Right cardiac atrium (tissue), 5 donors: ENCODE results near the gene XPR1. TPM values are rescaled to one million over a fixed set of nuclear protein-coding genes. Genes with fewer than 3 reads are reported as not detected.

Experiments used
- ATAC-seq, 2 donors: fragments of 200-7000 bp; cut with Tn5 transposase; one replicate each; pipeline versions ENCODE4 v1.8.0 to v1.9.1; 2020; ENCODE audit warnings: moderate library complexity in 2 of 2, mild to moderate bottlenecking in 1 of 2
- DNase-seq, 3 donors: peaks; one replicate each; pipeline ENCODE4 v3.0.0-alpha.2; 2020
- H3K27ac ChIP-seq: one replicate; pipeline ENCODE4 v1.5.1; 2013; ENCODE audit warnings: mild to moderate bottlenecking, low read length, control low read depth, moderate library complexity
- H3K27me3 ChIP-seq: one replicate; pipeline ENCODE4 v1.6.1; 2013; ENCODE audit not compliant: control insufficient read depth, insufficient read depth
- H3K4me1 ChIP-seq: one replicate; pipeline ENCODE4 v1.6.1; 2013; ENCODE audit warnings: low read length; ENCODE audit not compliant: control insufficient read depth, insufficient read depth
- H3K4me3 ChIP-seq: one replicate; pipeline ENCODE4 v1.5.1; 2013; ENCODE audit warnings: low read length, control low read depth
- H3K9me3 ChIP-seq: one replicate; pipeline ENCODE4 v1.6.1; 2013; ENCODE audit warnings: low read length; ENCODE audit not compliant: control insufficient read depth
- WGBS: extraction: QIAGEN DNeasy Blood & Tissue Kit; methylation state at CpG from one replicate; pipeline ENCODE4 v1.1.7; 2013; 5-methylcytosine and 5-hydroxymethylcytosine counted together
- intact Hi-C, 4 donors: fragments of 100-400 bp; cut with DNase I; formaldehyde crosslinking; loops; one replicate each; pipeline versions ENCODE4 v1.11.0 to v1.14.0; 2022 to 2023
- polyA plus RNA-seq: library from polyadenylated mRNA; stranded (reverse); fragments of 200-250 nt; gene quantifications from one replicate; pipeline ENCODE4 v1.2.3, GENCODE V29; 2013
- total RNA-seq, 4 donors: library from RNA; stranded (reverse); fragmentation: NEBNext Ultra II Directional; extraction: Animal tissue kit (Norgen Biotek cat#: 25700); gene quantifications; one replicate each; pipeline ENCODE4 v1.2.1, GENCODE V29; 2021
- donor health status: healthy with polysubstance abuse.
- donor health status: DM: no; HTN: yes; CAD: no.
- donor health status: DM: no; HTN: no; CAD: no.
- donor health status: DM: no; HTN: yes; CAD: no; lungs with severe emphysema.
- donor health status: DM: yes; HTN: yes; CAD: no.

The XPR1 gene
- total and polyA plus RNA-seq, 5 donors = 10.7 to 33.4 (median 31.4) TPM

DNA sequence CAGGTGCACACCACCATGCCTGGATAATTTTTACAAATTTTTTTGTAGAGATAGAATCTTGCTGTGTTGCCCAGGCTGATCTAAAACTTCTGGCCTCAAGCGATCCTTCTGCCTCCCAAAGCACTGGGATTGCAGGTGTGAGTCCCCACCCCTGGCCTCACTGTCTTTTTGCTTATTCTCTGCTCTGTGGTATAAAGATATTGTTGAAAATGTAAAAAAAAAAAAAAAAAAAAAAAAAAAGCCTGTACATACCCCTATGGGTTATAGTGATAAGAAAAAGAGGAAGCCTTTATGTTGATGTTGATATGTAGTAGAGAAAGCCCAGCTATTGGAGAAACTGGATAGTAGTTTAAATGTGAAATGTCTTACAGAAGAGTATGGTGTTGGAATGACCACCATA lies 125.8 kb downstream of the XPR1 start:
- ATAC-seq (no peak), DNase-seq (no peak)
- WGBS = 96% methylated on average over 1 of the region's 1 CpG
- Histone ChIP-seq H3K27me3 (no peaks in the 10 kb centered on the region), H3K4me1 (no peaks in the 10 kb centered on the region), H3K4me3 (no peak overlapping the region), H3K27ac (no peak overlapping the region), H3K9me3 (no peaks in the 10 kb centered on the region)
- intact Hi-C loops = no loop called here

- H3K27me3 ChIP-seq = no peaks in the 10 kb centered on the region
- WGBS = 66% methylated on average over 5 of the region's 5 CpGs
- ATAC-seq (no peak), DNase-seq (no peak)
- intact Hi-C loops = no loop called here
- no peak overlapping the region for H3K27ac ChIP-seq
- no peaks in the 10 kb centered on the region for H3K9me3 ChIP-seq
- H3K4me3 ChIP-seq = no peak overlapping the region
- no peaks in the 10 kb centered on the region for H3K4me1 ChIP-seq
Measured at GRCh38 chr1:180762796-180763195, 131.0 kb downstream of the XPR1 start.

GRCh38 chr1:180765151-180765550 lies 133.3 kb downstream of the XPR1 start:
- DNase-seq (no peak), ATAC-seq (no peak)
- H3K27me3 ChIP-seq = no peaks in the 10 kb centered on the region
- H3K4me3 ChIP-seq = no peak overlapping the region
- intact Hi-C loops = no loop called here
- H3K27ac ChIP-seq = no peak overlapping the region
- no peaks in the 10 kb centered on the region for H3K4me1 ChIP-seq
- no peaks in the 10 kb centered on the region for H3K9me3 ChIP-seq
- WGBS = 68% methylated on average over 2 of the region's 2 CpGs

DNA sequence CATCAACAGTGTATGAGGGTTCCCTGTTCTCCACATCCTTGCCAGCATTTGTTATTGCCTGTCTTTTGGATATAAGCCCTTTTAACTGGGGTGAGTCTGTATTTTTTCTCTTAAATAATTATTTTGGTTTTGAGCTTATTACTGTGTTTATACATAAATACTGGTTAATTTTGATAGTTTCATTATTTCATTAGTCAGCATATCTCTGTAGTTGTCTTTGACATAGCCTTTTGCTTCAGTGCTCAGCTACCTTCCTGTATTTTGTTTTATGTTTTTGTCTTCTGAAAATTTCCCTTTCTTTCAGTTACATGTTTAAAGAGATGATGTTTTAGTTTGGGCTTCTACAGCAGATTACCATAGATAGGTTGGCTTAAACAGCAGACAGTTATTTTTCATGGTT lies 138.1 kb downstream of the XPR1 start:
- Histone ChIP-seq H3K4me3 (no peak overlapping the region), H3K27ac (no peak overlapping the region), H3K4me1 (no peaks in the 10 kb centered on the region), H3K27me3 (no peaks in the 10 kb centered on the region), H3K9me3 (no peaks in the 10 kb centered on the region)
- no peak for DNase-seq
- intact Hi-C loops = no loop called here
- no peak for ATAC-seq

- H3K4me1 ChIP-seq = no peaks in the 10 kb centered on the region
- no peaks in the 10 kb centered on the region for H3K9me3 ChIP-seq
- H3K27ac ChIP-seq = no peak overlapping the region
- H3K27me3 ChIP-seq = no peaks in the 10 kb centered on the region
- DNase-seq (no peak), ATAC-seq (no peak)
- 68% methylated on average over 1 of the region's 1 CpG for WGBS
- H3K4me3 ChIP-seq = no peak overlapping the region
- intact Hi-C loops = no loop called here
Measured at GRCh38 chr1:180773210-180773865, 141.5 kb downstream of the XPR1 start.

- no peak overlapping the region for H3K4me3 ChIP-seq
- no peak for ATAC-seq
- no peaks in the 10 kb centered on the region for H3K4me1 ChIP-seq
- H3K27ac ChIP-seq = no peak overlapping the region
- intact Hi-C loops = no loop called here
- WGBS = 94% methylated on average over 2 of the region's 2 CpGs
- H3K9me3 ChIP-seq = no peaks in the 10 kb centered on the region
- DNase-seq = no peak
- H3K27me3 ChIP-seq = no peaks in the 10 kb centered on the region
Measured at GRCh38 chr1:180775801-180776200, 144.0 kb downstream of the XPR1 start.

- WGBS = 89% methylated on average over 4 of the region's 4 CpGs
- ATAC-seq = no peak
- DNase-seq = no peak
- no peaks in the 10 kb centered on the region for H3K27me3 ChIP-seq
- H3K4me1 ChIP-seq = no peaks in the 10 kb centered on the region
- H3K9me3 ChIP-seq = no peaks in the 10 kb centered on the region
- intact Hi-C loops = no loop called here
- H3K4me3 ChIP-seq = no peak overlapping the region
- no peak overlapping the region for H3K27ac ChIP-seq
Measured at GRCh38 chr1:180777072-180777689, 145.4 kb downstream of the XPR1 start.

GRCh38 chr1:180778782-180779398 lies 147.1 kb downstream of the XPR1 start:
- Histone ChIP-seq H3K4me1 (no peaks in the 10 kb centered on the region), H3K4me3 (no peak overlapping the region), H3K27me3 (no peaks in the 10 kb centered on the region), H3K9me3 (no peaks in the 10 kb centered on the region), H3K27ac (no peak overlapping the region)
- WGBS = 84% methylated on average over 1 of the region's 1 CpG
- ATAC-seq (no peak), DNase-seq (no peak)
- intact Hi-C loops = no loop called here

DNA sequence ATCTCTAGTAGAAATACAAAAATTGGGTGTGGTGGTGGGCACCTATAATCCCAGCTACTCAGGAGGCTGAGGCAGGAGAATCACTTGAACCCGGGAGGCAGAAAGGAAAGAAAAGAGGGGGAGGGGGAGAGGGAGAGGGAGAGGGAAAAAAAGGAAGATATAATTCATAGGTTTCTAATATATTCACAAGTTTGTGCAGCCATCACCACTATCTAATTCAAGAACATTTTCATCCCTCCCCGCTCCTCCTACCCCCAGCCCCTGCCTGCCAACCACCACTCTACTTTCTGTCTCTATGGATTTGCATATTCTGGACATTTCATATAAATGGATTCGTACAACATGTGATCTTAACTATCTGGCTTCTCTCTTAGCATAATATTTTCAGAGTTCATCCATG lies 147.8 kb downstream of the XPR1 start:
- intact Hi-C loops = no loop called here

GRCh38 chr1:180781718-180782117 lies 149.9 kb downstream of the XPR1 start:
- intact Hi-C loops = no loop called here
- 89% methylated on average over 6 of the region's 6 CpGs for WGBS
- no peak overlapping the region for H3K4me3 ChIP-seq
- ATAC-seq = no peak
- no peaks in the 10 kb centered on the region for H3K4me1 ChIP-seq
- no peak overlapping the region for H3K27ac ChIP-seq
- no peak for DNase-seq
- H3K27me3 ChIP-seq = no peaks in the 10 kb centered on the region
- no peaks in the 10 kb centered on the region for H3K9me3 ChIP-seq

More for the DNA sequence above, 147.8 kb downstream of the XPR1 start:
- no peak for DNase-seq
- WGBS = 94% methylated on average over 3 of the region's 3 CpGs
- Histone ChIP-seq H3K9me3 (no peaks in the 10 kb centered on the region), H3K4me1 (no peaks in the 10 kb centered on the region), H3K27me3 (no peaks in the 10 kb centered on the region), H3K4me3 (no peak overlapping the region), H3K27ac (no peak overlapping the region)
- ATAC-seq = no peak

DNA sequence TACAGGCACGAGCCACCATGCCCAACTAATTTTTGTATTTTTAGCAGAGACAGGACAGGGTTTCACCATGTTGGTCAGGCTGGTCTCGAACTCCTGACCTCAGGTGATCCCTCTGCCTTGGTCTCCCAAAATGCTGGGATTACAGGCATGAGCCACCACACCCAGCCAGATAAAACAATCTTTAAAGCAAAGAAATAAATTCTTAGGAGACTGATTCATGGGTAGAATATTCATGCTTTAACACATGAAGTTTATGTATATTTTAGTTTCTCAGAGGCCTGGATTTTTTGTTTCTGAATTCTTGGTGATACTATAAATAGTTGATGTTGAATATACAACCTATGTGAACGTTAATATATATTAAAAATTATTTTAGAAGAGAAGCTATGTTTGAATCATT lies 153.5 kb downstream of the XPR1 start:
- intact Hi-C loops = no loop called here
- no peaks in the 10 kb centered on the region for H3K27me3 ChIP-seq
- 84% methylated on average over 3 of the region's 3 CpGs for WGBS
- H3K4me1 ChIP-seq = no peaks in the 10 kb centered on the region
- DNase-seq (no peak), ATAC-seq (no peak)
- no peak overlapping the region for H3K4me3 ChIP-seq
- H3K9me3 ChIP-seq = no peaks in the 10 kb centered on the region
- no peak overlapping the region for H3K27ac ChIP-seq
